Measurements from ENCODE around the gene ENPEP. TPM values are rescaled to one million over a fixed set of nuclear protein-coding genes. Genes with fewer than 3 reads are reported as not detected.
"Not testable (repeated sequence)": the region's sequence is repeated elsewhere in the genome, so short reads cannot be mapped to it uniquely, and the experiment has no call there.

ENPEP gene
- total RNA-seq, 2 donors from 2014 or later = 0.05 to 0.28 TPM

DNA sequence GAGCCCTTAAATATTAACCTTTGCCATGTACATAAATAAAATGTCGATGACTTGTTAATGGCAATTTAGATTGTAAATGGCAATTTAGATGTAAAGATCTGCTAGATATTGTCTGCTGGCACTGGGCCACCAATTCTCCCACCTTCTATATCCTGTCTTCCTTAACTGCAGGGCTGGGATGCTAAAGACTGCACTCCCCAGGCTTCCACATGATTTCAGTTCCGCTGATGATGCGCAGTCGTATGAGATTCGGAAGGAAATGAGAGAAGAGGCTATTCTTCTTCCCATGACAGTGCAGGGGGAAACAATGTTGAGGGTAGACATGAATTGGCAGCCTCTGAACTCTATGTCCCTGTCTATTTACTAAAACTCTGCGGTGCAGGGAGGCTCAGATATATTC lies 91.3 kb downstream of the ENPEP start:
- ATAC-seq (no peak), DNase-seq (ENCODE audit: low spot score) (no peak)
- no peak overlapping the region for H3K4me3 Mint-ChIP-seq
- no peak overlapping the region for H3K27ac Mint-ChIP-seq
- no peaks in the 10 kb centered on the region for H3K36me3 Mint-ChIP-seq
- no peaks in the 10 kb centered on the region for H3K9me3 Mint-ChIP-seq
- H3K4me1 Mint-ChIP-seq (ENCODE audit: low read depth in 2 of 2) = no peaks in the 10 kb centered on the region
- peaks cover 6 to 28% of the 10 kb centered on the region in 2 donors for H3K27me3 Mint-ChIP-seq

DNA sequence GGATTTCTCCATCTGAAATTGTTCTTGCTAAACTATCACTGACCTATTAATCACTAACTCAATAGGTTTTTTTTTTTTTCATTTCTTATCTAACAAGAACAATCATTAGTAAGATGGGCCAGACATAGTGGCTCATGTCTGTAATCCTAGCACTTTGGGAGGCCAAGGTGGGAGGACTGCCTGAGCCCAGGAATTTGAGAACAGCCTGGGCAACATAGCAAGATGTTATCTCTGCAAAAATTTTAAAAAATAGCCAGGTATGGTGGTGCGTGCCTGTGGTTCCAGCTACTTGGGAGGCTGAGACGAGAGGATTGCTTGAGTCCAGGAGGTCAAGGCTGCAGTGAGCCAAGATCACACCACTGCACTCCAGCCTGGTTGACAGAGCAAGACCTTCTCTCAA lies 100.7 kb downstream of the ENPEP start:
- not testable (repeated sequence) for H3K27ac Mint-ChIP-seq; ATAC-seq; H3K4me3 Mint-ChIP-seq; H3K36me3 Mint-ChIP-seq; DNase-seq (ENCODE audit: low spot score); H3K4me1 Mint-ChIP-seq (ENCODE audit: low read depth in 2 of 2); H3K9me3 Mint-ChIP-seq
- H3K27me3 Mint-ChIP-seq = peaks cover 8 to 32% of the 10 kb centered on the region in 2 donors

DNA sequence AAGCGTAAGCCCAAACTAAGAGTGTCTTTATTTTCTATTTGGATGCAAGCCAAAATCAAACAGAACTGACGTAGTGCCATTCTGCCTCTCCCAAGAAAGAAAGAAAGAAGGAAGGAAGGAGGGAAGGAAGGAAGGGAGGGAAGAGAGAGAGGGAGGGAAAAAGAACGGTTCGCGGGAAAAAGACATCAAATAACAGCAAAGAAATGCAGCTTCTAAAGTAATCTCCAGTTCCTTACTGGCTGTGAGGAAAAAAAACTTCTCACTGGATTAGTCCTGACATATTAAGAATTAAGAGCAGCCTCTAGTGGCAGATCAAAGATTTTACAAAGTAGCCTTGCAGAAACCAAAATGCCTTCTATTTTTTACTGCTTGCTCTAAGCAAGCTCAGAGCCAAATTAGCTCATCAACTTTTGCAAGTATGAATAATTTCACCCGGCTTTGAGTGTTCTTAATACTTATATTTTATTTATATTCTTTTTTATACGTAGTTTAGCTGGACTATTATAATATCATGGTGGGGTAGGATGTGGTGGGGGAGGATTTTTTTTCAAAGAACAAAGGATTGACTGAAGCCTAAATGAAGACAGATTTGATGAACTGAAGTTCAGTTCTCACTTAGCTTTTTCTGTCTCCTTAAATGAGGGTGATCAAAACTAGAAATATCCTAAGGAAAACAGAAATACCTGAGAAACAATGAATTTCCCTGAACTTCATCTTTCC lies 110.3 kb downstream of the ENPEP start:
- H3K27me3 Mint-ChIP-seq = peaks cover 0 to 5% of the 10 kb centered on the region in 2 donors
- ATAC-seq = no peak
- H3K4me3 Mint-ChIP-seq = no peak overlapping the region
- H3K27ac Mint-ChIP-seq = no peak overlapping the region
- no peak for DNase-seq (ENCODE audit: low spot score)
- no peaks in the 10 kb centered on the region for H3K36me3 Mint-ChIP-seq
- no peaks in the 10 kb centered on the region for H3K9me3 Mint-ChIP-seq
- H3K4me1 Mint-ChIP-seq (ENCODE audit: low read depth in 2 of 2) = no peaks in the 10 kb centered on the region

DNA sequence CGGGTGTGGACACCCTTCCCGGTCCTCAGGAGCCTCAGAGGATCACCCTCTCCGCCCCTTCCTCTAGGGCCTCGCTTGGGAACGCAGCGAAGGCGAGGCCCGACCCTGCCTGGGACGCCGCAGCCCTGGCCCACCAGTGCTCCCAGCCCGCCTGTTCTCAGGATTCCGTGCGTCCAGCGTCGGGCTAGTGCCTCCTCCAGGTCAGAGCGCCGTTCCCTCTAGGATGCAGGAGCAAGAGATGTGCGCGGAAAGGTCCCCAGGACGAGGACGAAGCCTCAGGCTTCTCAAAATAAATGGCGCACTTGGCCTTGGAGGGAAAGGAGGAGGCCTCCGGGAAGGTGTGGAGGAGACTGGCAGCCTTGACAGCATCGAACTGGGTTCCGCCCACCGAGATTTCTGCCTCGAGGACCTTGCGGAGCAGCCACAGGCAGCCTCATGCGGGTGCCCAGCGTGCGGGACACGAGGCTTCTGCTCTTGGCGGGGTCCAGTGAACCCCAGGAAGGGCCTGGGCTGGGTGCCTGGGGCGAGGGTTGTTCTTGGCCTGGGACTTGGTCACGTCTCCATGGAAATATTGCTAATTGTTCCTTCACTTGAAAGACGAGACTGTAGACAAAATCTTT lies 111.8 kb downstream of the ENPEP start:
- H3K27me3 Mint-ChIP-seq = peaks cover 5% of the 10 kb centered on the region in 2 donors
- no peak overlapping the region for H3K4me3 Mint-ChIP-seq

DNA sequence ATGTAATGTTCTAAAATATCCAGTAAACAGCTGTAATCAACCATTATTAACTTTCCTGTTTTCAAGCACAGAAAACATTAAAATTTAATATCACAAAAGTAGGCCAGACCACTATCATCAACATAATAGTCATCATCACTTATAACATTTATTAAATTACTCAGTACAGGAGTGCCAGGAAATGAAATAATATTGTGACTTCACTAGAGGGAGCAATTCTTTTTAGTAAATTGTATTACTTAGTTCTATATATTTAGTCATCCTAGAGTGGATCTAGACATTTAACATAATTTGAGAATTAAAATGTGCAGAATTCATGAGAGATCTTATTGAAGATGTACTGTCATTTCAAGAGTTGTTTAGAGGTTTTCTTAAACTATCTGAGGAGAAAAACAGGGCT lies 113.3 kb downstream of the ENPEP start:
- no peak for ATAC-seq
- Mint-ChIP-seq H3K27ac (no peak overlapping the region), H3K27me3 (peaks cover 5 to 14% of the 10 kb centered on the region in 2 donors), H3K4me3 (no peak overlapping the region), H3K9me3 (peaks cover 3% of the 10 kb centered on the region), H3K4me1 (ENCODE audit: low read depth in 2 of 2) (no peaks in the 10 kb centered on the region), H3K36me3 (no peaks in the 10 kb centered on the region)
- no peak for DNase-seq (ENCODE audit: low spot score)

More for the DNA sequence above, 111.8 kb downstream of the ENPEP start:
- Mint-ChIP-seq H3K27ac (no peak overlapping the region), H3K9me3 (no peaks in the 10 kb centered on the region), H3K4me1 (ENCODE audit: low read depth in 2 of 2) (no peaks in the 10 kb centered on the region), H3K36me3 (no peaks in the 10 kb centered on the region)
- ATAC-seq (no peak), DNase-seq (ENCODE audit: low spot score) (no peak)

DNA sequence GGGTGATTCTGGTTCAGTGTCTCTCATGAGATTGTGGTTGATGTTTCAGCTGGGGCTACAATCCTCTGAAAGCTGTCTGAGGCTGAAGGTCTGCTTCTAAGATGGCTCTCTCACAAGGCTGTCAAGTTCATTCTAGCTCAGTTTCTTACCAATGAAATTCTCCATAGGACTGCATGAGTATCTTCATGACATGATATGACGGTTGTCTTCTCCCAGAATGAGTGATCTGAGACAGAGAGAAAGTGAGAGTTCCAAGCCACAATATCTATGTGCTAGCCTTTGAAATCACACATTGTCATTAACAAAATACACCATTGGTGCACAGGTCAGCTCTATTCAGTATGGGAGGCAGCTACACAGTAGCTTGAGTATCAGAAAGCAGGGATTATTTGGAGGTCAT lies 119.6 kb downstream of the ENPEP start:
- peaks cover 12 to 23% of the 10 kb centered on the region in 2 donors for H3K27me3 Mint-ChIP-seq
- no peak overlapping the region for H3K27ac Mint-ChIP-seq
- no peaks in the 10 kb centered on the region for H3K4me1 Mint-ChIP-seq (ENCODE audit: low read depth in 2 of 2)
- no peak overlapping the region for H3K4me3 Mint-ChIP-seq
- no peaks in the 10 kb centered on the region for H3K36me3 Mint-ChIP-seq
- ATAC-seq (no peak), DNase-seq (ENCODE audit: low spot score) (no peak)
- H3K9me3 Mint-ChIP-seq = peaks cover 7% of the 10 kb centered on the region

DNA sequence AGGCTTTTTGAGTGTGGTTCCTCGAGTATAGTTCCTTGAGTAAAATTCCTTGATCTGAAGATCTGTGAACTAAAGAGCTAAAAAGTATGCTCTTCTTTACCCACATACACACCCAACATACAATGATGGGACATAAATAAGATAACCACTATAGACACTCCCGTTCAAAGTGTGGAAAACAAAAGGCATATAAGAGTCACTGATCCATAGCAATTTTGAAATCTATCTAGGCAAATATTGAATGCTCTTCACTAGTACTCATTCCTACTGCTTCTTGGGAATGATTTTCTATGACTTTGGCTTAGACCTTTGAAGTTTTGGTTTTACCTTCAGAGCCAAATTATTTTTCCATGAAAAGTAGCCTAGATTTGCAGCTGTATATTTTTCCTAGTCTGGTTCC lies 120.5 kb downstream of the ENPEP start:
- H3K27ac Mint-ChIP-seq = no peak overlapping the region
- no peaks in the 10 kb centered on the region for H3K4me1 Mint-ChIP-seq (ENCODE audit: low read depth in 2 of 2)
- H3K27me3 Mint-ChIP-seq = peaks cover 16 to 29% of the 10 kb centered on the region in 2 donors
- DNase-seq (ENCODE audit: low spot score) (no peak), ATAC-seq (no peak)
- H3K36me3 Mint-ChIP-seq = no peaks in the 10 kb centered on the region
- peaks cover 7% of the 10 kb centered on the region for H3K9me3 Mint-ChIP-seq
- H3K4me3 Mint-ChIP-seq = no peak overlapping the region

DNA sequence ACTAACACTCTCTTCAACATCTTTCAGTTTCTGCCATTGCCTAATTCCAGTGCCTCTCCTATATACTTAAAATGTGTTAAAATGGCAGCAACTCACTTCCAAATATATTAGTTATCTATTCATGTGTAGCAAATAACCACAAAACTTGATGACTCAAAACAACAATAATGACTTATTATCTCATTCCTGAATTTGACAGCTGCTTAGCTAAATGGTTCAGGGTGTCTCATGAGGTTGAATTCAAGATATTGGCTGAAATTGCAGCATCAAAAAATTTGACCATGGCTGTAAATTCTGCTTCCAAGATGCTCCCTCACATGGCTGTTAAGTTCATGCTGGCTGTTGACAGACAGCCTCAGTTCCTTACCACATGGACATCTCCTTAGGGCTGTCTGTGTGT lies 121.6 kb downstream of the ENPEP start:
- no peak overlapping the region for H3K4me3 Mint-ChIP-seq
- DNase-seq (ENCODE audit: low spot score) (no peak), ATAC-seq (no peak)
- no peaks in the 10 kb centered on the region for H3K4me1 Mint-ChIP-seq (ENCODE audit: low read depth in 2 of 2)
- peaks cover 16 to 26% of the 10 kb centered on the region in 2 donors for H3K27me3 Mint-ChIP-seq
- peaks cover 7% of the 10 kb centered on the region for H3K9me3 Mint-ChIP-seq
- H3K36me3 Mint-ChIP-seq = no peaks in the 10 kb centered on the region
- H3K27ac Mint-ChIP-seq = no peak overlapping the region

DNA sequence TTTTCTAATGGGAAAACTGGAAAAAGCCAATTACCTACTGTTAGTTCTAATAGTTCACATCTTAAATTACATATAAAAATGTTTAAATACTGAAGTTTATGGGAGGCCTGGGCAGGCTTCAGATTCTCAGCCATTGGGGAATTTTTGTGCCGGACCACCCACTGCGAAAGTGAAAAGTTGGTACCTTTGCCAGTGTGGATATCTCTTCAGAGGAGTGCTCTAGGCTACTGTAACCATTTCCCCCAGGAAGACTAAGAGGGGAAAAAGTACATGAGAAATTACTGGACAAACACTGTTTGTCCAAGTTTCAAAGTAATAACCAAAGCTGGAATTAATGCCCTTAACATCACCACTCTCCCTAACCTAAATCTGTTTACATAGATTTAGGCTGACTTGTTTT lies 126.1 kb downstream of the ENPEP start:
- Mint-ChIP-seq H3K4me3 (no peak overlapping the region), H3K27ac (no peak overlapping the region), H3K27me3 (peaks cover 15 to 20% of the 10 kb centered on the region in 2 donors), H3K9me3 (peaks cover 4% of the 10 kb centered on the region), H3K36me3 (no peaks in the 10 kb centered on the region), H3K4me1 (ENCODE audit: low read depth in 2 of 2) (no peaks in the 10 kb centered on the region)
- DNase-seq (ENCODE audit: low spot score) (no peak), ATAC-seq (no peak)

DNA sequence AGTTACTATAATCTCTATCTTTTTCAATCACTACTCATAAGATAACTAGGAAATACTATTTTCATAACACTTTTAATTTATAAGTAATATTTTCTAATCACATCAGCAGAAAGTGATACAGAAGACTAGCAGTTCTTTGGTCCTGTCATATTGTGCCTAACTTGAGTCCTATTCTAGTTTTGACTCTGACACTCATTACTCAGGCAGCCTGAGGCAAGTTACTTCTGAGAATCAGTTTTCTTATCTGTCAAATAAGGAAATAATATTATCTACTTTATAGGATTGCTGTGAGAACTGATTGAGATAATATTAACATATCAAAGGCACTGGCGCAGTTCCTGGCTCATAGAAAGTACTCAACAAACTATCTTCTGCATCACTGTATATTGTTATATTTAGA lies 129.1 kb downstream of the ENPEP start:
- Mint-ChIP-seq H3K9me3 (peaks cover 3% of the 10 kb centered on the region), H3K27ac (no peak overlapping the region), H3K27me3 (peaks cover 25 to 34% of the 10 kb centered on the region in 2 donors), H3K4me1 (ENCODE audit: low read depth in 2 of 2) (no peaks in the 10 kb centered on the region), H3K4me3 (no peak overlapping the region), H3K36me3 (no peaks in the 10 kb centered on the region)
- no peak for DNase-seq (ENCODE audit: low spot score)
- no peak for ATAC-seq

DNA sequence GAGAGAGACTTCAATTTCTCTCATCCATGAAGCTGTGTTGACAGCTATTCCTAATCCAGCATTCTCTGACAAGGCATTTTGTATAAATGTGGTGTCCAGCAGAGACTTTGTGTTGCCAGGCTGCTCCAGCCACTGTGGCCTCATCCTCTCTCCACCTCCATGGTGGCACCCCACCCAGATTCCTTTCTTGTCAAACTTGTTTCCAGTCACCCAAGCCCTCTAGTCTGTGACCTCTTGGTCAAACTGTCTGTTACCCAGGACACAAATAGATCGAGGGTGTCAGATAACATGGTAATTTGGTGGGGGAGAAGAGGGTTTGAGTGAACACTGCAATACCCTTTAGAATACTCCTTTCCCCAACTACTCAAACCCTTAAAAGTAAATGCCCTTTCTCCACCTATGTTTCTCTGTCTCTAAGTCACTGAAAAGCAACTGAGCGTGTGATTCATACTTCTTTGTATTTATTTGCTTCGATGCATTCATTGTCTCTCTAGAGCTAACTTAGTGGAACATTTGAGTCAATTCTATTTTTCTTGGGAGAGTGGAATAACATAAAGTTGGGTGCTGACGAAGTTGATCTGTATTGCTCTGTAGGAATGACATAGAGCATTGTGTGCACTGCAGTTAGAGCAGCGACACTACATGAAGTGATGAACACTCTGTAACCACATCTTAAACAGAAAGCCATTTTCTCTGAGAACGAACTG lies 133.2 kb downstream of the ENPEP start:
- peaks cover 3% of the 10 kb centered on the region for H3K9me3 Mint-ChIP-seq
- no peak overlapping the region for H3K4me3 Mint-ChIP-seq
- DNase-seq (ENCODE audit: low spot score) = no peak
- H3K27me3 Mint-ChIP-seq = peaks cover 23 to 36% of the 10 kb centered on the region in 2 donors
- ATAC-seq = no peak
- no peaks in the 10 kb centered on the region for H3K36me3 Mint-ChIP-seq
- H3K4me1 Mint-ChIP-seq (ENCODE audit: low read depth in 2 of 2) = no peaks in the 10 kb centered on the region
- no peak overlapping the region for H3K27ac Mint-ChIP-seq

DNA sequence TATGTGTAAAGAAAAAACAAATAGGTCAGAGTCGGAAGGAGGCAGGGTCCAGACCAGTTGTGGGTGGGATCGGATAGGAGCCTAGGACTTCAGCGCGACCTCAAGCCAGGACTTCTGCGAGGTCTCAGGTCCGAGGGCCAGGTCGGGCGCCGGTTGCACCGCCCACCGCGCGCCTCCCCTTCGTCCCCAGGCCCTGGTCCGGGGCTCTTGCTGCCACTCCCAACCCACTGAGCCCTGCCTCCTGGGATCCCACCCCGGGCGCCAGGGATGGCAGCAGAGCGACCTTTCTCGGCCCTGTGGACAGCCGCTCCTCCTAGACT lies 134.6 kb downstream of the ENPEP start:
- Mint-ChIP-seq H3K9me3 (peaks cover 3% of the 10 kb centered on the region), H3K27me3 (peaks cover 30 to 45% of the 10 kb centered on the region in 2 donors), H3K4me3 (no peak overlapping the region), H3K27ac (no peak overlapping the region), H3K36me3 (no peaks in the 10 kb centered on the region), H3K4me1 (ENCODE audit: low read depth in 2 of 2) (no peaks in the 10 kb centered on the region)
- ATAC-seq = no peak
- DNase-seq (ENCODE audit: low spot score) = no peak

DNA sequence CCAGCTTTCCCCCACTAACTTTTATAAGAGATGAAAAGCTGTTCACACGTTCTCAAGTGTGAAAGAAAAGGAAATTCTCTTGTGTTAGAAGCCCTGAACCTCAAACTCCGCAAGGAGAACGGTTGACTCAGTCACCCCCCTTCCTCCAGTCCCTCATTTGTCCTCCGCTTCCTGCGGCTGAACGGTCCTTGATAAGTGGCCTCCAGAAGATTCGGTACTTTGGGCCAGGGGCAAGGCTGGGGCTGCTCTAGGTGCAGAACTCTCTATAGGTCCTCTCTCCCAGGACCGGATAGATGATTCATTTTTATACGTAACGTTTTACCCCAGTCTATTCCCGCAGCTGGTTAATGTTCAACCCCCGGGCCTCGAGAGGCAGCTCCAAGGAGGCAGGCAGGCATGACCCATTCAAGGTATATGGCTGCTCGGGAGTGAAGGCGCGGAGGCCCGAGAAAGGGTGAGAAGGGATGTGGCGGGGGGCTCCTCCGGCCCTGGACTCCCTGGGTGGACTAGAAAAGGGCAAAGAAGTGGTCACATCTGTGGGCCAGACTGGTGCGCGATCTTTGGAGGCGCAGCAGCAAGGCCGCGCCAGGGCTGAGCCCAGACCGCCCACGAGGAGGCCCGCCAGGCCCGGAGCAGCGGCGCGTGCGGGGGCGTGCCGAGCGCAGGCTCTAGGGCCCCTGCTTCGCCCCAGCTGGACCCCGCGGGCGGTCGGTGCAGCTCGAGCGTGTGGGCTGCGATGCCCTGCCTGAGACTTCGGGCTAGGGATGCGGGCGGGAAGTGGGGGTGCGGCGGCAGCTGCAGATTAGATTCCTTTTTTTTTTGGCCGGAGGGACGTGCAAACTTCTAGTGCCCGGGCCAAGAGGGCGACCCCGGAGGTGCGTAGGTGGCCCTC lies 135.2 kb downstream of the ENPEP start:
- no peak for ATAC-seq
- H3K27me3 Mint-ChIP-seq = peaks cover 35 to 51% of the 10 kb centered on the region in 2 donors
- H3K4me1 Mint-ChIP-seq (ENCODE audit: low read depth in 2 of 2) = no peaks in the 10 kb centered on the region
- no peaks in the 10 kb centered on the region for H3K36me3 Mint-ChIP-seq
- H3K9me3 Mint-ChIP-seq = peaks cover 3% of the 10 kb centered on the region
- no peak overlapping the region for H3K4me3 Mint-ChIP-seq
- DNase-seq (ENCODE audit: low spot score) = no peak
- H3K27ac Mint-ChIP-seq = no peak overlapping the region

Measured in natural killer cell treated with Interleukin-12 subunit alpha and Interleukin-12 subunit beta and Interleukin-15 and Interleukin-18, amount 100 ng/mL, for 72 hours (primary cell).